Measurements from ENCODE around the gene MKI67.

DNA sequence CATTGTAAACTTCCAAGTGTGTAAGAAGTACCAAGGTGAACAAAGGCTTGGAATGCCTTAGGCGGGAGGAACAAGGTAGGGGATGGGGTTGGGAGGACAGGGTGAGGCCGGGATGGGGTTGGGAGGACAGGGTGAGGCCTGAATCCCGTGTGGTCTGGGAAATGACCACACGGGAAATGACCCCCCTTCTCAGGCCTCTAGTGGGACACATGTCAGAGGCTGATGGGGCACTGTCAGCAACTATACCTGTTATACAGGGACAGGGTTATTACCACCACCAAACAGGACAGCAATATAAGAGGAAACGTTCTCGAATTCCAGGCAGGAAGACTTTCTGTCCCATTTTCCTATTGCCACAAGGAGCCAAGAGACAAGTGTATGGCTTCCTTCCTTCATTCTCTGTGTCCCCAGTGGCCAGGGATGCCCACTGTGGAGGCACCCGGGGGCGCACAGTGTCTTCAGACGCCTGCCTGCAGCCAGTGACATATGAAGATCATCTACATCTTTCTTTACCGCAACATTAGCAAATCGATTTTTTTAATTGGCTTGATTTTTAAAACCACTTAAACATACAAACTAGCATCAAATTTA is 1.3 kb downstream of the MKI67 start:
- TF ChIP-seq POLR2A (IDR thresholded peaks at IDR 0.05; ENCODE audit: low read depth, low read length) (no peak), CTCF (IDR thresholded peaks at IDR 0.05; ENCODE audit: extremely low read depth in 1 of 2, insufficient read depth in 1 of 2, low read depth in 1 of 2, low read length in 2 of 2) (no peak)
